TTC549 (cell line): Measurements from ENCODE around the gene ERBIN.
"Not testable (repeated sequence)": the region's sequence is repeated elsewhere in the genome, so short reads cannot be mapped to it uniquely, and the experiment has no call there.

Source experiments
- FAIRE-seq: peaks from 2 replicates; lab custom pipeline; 2012; peaks lifted over from hg19 to GRCh38; lab: Jason Lieb, UNC

Gene ERBIN

GRCh38 chr5:65916066-65916465 lies 10.3 kb upstream of the ERBIN start:
- no peak for FAIRE-seq

- no peak for FAIRE-seq
Measured at GRCh38 chr5:65916636-65917035, 9.7 kb upstream of the ERBIN start.

GRCh38 chr5:65919773-65920172 lies 6.6 kb upstream of the ERBIN start:
- FAIRE-seq: no peak

DNA sequence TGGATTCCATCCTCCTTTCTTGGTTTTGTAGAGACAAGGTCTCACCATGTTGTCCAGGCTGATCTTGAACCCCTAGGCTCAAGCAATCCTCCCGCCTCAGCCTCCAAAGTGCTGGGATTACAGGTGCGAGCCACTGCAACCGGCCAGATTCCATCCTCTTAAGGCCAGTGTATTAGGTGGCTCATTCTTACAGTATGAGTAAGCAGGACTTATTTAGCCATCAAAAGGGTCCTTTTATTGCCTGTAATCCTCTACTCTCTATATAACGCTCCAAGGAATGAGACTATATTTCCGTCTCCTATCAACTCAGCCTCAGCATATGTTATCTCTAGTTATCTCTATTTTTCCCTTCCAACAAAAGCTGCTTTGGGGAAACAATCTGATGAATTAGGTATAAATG lies 3.0 kb upstream of the ERBIN start:
- FAIRE-seq: no peak

- no peak for FAIRE-seq
Measured at GRCh38 chr5:65924366-65925043, 1.9 kb upstream of the ERBIN start.

GRCh38 chr5:65925044-65925600 lies 1.3 kb upstream of the ERBIN start:
- FAIRE-seq: no peak

- no peak for FAIRE-seq
Measured at GRCh38 chr5:65925601-65926275, 637 bp upstream of the ERBIN start.

DNA sequence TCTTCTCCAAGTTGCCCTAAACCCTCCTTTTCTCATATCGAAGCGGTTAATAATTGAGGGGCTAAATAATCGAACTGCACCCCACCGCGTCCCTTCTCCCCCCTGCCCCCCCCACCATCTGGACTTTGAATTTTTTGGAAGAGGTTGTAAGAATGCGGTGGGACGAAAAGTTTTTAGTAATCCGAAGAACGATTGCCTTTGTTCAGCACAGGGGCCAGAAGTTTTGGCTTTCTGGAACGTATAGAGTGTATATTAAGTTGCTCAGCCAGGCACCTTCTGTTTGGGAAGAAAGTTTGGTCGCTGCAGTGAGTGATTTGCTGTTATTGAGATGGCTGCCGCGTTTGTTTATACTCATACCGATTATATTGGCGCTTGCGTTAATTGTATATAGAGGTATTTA lies 518 bp downstream of the ERBIN start:
- FAIRE-seq: no peak

- peak; percentile 46 for FAIRE-seq
Measured at GRCh38 chr5:65927503-65928321, 1.3 kb downstream of the ERBIN start.

DNA sequence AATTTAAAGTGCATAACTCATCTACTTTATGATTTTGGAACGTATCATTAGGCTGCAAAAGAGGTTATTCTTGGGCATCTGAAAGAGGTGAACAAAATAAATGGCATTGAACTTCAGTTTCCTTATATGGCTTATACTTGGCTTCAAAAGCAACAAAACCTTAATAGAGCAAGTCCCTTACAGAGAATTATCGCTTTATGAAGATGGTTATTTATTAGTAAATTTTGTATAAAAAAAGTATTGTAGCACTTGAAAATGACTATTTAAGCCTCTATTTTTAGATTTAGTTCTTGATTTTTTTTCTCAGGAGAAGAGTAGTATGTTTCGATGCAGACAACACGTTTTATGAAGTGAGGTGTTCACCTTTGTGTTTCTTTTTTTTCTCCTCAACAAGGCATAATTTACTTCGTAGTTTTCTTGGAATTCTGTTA lies 2.0 kb downstream of the ERBIN start:
- FAIRE-seq: no peak

DNA sequence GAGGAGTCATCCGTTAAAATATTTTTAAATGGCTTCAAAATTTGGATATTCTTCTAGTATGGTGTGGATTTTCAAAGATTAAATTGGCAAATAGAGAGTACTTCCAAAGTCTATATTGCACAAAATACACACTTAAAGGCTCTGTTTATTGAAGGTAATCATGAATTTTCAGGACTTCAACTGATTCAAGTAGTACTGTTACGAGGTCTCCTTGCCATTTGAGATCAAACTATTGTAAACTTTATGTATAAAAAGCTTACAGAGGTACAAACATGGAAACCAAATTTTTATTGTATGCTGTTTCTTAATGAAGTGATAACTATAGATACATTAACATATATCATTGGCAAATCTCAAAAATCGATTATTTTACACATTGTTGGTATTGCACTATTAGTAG lies 2.5 kb downstream of the ERBIN start:
- FAIRE-seq: no peak

DNA sequence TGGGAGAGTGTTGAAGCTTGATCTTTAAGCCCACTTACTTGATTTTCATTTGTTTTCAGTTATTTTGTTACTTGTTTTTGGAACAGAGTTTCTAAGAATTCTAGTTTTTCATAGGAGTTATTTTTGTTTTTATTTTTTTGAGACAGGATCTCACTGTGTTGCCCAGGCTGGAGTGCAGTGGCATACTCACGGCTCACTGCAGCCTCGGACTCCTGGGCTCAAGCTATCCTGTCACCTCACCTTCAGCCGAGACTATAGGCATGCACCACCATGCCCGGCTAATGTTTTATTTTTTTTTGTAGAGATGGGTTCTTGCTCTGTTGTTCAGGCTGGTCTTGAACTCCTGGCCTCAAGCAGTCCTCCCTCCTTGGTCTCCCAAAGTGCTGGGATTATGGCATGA lies 6.3 kb downstream of the ERBIN start:
- no peak for FAIRE-seq

DNA sequence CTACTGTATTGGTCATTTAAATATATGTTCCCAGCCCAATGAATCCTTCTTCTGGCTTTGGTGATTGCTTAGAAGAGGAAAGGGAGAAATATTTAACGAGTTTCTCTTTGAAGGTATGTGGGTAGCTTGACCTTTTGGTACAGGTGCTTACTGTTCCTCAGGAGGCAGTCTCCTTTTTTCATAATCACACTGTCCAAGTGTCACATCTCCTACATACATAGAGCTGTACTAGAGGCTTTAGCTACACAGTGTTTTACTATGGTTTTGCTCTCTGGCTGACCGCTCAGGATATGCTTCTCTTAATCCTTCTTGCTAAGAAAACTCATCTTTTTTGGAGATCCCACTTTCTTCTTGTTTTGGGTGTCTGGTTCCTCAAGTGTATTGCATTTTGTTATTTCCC lies 6.9 kb downstream of the ERBIN start:
- no peak for FAIRE-seq

- no peak for FAIRE-seq
Measured at GRCh38 chr5:65938256-65938655, 11.9 kb downstream of the ERBIN start.

DNA sequence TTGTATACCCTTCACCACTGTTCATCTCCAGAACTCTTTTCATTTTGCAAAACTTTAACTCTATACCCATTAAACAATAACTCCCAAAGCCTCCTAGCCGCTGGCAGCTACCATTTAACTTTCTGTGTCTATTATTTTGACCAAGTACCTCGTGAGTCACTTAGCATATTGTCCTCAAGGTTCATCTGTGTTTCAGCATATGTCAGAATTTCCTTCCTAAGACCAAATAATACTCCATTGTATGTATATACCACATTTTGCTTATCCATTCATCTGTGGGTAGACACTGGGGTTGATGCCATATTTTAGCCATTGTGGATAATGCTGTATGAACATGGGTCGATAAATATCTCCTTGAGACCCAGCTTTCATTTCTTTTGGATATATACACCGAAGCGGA lies 17.4 kb downstream of the ERBIN start:
- FAIRE-seq: no peak

- FAIRE-seq: no peak
Measured at GRCh38 chr5:65946198-65946745, 19.9 kb downstream of the ERBIN start.

GRCh38 chr5:65948115-65948747 lies 21.9 kb downstream of the ERBIN start:
- no peak for FAIRE-seq

GRCh38 chr5:65951330-65951729 lies 25.0 kb downstream of the ERBIN start:
- no peak for FAIRE-seq

DNA sequence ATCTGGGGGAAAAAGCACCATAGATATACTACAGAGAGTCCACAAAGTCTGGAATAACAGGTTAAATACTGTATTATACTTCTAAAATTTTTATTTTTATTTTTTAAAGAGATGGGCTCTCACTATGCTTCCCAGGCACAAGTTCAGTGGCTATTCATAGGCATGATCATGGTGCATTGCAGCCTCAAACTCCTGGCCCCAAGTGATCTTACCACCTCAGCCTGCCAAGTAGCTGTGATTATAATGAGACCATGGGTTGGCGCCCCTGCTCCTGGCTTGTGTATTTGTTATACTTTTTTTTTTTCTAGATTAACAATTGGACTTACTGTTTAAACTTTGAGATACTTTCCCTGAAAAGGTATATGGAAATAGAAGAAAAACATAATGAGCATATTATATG lies 25.9 kb downstream of the ERBIN start:
- FAIRE-seq: no peak

DNA sequence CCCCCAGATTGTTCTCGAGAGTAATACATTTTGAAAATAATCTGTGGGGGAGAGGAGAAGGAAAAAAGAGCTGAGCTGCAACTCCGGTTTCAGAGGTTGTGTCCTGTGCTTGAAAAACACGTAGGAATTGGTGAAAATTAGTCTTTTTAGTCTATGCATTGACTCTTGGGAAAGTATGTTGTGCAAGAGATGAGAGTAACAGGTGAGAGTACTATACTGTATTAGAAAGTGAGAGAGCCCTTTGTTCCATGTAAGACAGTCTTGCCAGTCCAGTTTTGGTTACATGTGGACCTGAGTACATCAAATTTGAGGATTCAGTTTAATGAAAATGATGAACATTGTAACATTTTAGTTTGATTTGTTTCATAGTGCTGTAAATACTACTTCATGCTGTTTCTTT lies 27.8 kb downstream of the ERBIN start:
- FAIRE-seq: no peak

DNA sequence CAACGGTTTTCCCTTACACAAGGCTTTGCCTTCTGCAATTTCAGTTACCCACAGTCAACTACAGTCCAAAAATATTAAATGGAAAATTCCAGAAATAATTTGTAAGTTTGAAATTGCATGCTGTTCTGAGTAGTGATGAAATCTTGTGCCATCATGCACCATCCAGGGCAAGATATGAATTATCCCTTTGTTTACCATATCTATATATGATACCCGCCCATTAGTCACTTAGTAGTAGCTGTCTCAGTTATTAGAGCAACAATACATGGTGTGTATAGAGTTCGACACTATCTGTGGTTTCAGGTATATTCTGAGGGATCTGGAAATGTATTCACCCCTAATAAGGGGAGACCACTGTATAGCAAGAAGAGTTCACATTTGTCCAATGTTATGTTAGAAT lies 29.4 kb downstream of the ERBIN start:
- no peak for FAIRE-seq

DNA sequence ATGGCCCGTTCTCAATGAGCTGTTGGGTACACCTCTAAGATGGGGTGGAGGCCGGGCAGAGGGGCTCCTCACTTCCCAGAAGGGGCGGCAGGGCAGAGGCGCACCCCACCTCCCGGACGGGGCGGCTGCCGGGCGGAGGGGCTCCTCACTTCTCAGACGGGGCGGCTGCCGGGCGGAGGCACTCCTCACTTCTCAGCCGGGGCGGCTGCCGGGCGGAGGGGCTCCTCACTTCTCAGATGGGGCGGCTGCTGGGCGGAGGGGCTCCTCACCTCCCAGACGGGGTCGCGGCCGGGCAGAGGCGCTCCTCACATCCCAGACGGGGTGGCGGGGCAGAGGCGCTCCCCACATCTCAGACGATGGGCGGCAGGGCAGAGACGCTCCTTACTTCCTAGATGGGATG lies 31.3 kb downstream of the ERBIN start:
- FAIRE-seq: not testable (repeated sequence)
